GM21717 (cell line): ENCODE results near the gene BRAP.
"Not testable (repeated sequence)": the region's sequence is repeated elsewhere in the genome, so short reads cannot be mapped to it uniquely, and the experiment has no call there.

Experiments used
- ATAC-seq: cut with Tn5 transposase; IDR thresholded peaks from one replicate; pipeline ENCODE4 v1.9.1; 2021; ENCODE audit warnings: mild to moderate bottlenecking, moderate library complexity; ENCODE audit not compliant: unreplicated experiment

Gene BRAP

DNA sequence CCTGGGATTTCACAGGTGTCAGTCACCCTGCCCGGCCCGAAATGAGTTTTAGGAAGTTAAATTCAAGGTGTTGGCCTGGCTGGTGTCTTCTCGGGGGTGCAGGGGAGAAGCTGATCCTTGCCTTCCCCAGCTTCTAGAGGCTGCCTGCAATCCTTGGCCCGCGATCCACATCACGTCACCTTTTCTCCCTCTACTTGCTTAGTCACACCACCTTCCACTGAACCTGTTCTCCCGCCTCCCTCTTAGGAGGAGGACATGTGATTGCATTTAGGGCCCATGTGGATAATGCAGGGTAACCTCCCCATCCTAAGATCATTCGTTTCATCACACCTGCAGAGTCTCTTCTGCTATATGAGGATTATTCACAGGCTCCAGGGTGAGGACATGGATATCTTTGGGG is 61.2 kb downstream of the BRAP start:
- no peak for ATAC-seq

- ATAC-seq = not testable (repeated sequence)
Observed at GRCh38 chr12:111617841-111618240, 67.9 kb downstream of the BRAP start.

DNA sequence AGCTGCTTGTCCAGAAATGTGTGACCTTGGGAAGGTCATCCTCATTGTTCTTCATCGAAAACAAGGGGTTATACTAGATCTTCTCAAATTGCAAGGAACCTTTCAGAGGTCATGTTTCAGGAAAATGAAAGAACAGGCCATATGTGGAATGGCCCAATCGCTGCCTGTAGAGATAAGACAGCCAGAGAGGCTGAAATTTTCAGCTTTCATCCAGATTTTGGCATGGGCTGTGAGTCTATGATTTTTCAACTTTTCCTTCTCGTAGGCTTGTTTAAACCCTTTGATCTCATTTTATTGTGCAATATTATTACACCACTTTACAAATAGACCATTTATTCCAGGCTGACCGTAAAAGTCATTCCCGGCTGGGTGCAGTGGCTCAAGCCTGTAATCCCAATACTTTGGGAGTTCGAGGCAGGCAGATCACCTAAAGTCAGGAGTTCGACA is 69.6 kb downstream of the BRAP start:
- no peak for ATAC-seq

GRCh38 chr12:111607239-111607638 is 78.5 kb downstream of the BRAP start:
- no peak for ATAC-seq

- no peak for ATAC-seq
Observed at GRCh38 chr12:111606767-111607230, 79.0 kb downstream of the BRAP start.

DNA sequence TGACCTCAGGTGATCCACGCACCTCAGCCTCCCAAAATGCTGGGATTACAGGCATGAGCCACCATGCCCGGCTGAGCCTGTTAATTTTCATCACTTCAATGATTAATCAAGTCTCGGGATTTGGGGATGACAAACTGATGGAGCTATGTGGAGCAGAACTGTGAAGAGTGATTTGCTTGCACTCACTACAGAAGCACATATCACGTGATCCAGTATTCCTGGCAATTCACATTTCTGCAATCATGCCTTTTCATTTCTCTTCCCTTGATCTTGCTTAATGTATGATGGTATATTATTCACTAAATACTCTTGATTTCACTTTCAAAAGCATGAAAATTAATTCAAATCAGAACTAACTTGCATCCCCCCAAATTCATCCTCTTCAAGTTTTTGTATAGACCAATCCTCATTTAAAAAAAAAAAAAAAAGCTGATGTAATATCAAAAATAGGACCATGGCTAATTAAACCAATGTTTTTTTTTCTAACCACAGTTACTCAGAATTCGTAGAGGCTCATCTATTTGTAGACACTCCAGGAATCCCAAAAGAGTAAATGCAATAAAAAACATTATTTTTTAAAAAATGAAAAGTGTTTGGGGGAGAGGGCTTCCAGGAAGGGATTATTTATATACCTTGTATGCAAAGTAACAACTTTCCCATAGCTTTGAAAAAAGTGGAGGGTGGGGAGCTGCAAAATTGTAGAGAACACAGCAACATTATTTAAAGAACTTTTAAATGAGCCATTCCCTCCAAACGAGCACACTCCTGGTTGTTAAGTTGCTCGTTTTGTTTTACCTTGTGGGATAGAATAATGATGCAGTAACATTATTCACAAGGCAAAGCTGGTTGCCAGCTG is 79.6 kb downstream of the BRAP start:
- no peak for ATAC-seq

DNA sequence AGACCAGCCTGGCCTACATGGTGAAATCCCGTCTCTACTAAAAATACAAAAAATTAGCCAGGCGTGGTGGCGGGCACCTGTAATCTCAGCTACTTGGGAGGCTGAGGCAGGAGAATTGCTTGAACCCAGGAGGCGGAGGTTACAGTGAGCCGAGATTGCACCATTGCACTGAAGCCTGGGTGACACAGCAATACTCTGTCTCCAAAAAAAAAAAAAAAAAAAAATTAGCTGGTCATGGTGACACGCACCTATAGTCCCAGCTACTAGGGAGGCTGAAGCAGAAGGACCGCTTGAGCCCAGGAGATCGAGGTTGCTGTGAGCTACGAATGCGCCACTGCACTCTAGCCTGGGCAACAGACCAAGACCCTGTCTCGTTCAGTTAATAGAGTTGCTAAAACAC is 82.9 kb downstream of the BRAP start:
- ATAC-seq = not testable (repeated sequence)

GRCh38 chr12:111602348-111602747 is 83.4 kb downstream of the BRAP start:
- ATAC-seq = no peak

- ATAC-seq = not testable (repeated sequence)
Observed at GRCh38 chr12:111600986-111601385, 84.8 kb downstream of the BRAP start.

- no peak for ATAC-seq
Observed at GRCh38 chr12:111600205-111600642, 85.5 kb downstream of the BRAP start.

DNA sequence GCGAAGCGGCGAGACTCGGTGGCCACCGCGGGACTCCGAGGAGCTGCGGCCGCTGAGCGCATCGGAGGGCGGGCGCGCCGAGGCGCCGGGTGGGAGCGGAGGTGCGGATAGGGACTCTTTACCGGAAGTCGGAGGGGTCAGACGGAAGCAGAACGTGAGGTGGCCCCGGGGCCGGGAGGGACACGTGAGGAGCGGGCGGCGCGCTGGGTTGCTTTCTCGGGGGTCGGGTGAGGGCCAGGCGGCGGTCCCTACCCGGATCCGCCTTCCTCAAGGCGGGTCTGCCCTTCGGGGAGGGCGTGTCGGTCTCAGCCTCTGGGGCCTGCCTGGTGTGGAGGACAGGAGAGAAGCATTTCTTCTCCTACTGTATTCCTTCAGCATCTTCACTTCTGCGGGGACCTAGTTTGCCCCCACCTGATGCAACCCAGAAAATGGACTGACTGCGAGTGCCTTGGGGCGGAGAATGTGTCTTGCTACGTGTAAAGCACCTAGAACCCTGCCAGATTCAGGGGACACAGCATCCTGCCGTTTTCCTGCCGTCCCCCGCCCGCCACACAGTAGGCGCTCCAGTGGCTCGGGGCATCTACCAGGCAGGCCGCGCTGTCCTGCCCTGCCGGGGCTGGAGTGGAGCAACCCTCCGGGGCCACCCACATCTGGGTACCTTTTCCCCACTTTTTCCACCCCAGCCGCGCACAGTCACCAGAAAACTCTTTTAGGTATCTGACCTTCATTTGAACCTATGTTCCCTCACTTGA is 86.1 kb downstream of the BRAP start:
- peak; percentile 54 for ATAC-seq

GRCh38 chr12:111598637-111599452 is 86.9 kb downstream of the BRAP start, which contains the start of gene ATXN2:
Gene ATXN2, minus strand, starts transcription at chr12:111599315. Its CDS starts 281 bp downstream, at chr12:111599034.
- peak; percentile 39 for ATAC-seq

- ATAC-seq = no peak
Observed at GRCh38 chr12:111597831-111598636, 87.7 kb downstream of the BRAP start.

GRCh38 chr12:111596985-111597830 is 88.5 kb downstream of the BRAP start:
- no peak for ATAC-seq

DNA sequence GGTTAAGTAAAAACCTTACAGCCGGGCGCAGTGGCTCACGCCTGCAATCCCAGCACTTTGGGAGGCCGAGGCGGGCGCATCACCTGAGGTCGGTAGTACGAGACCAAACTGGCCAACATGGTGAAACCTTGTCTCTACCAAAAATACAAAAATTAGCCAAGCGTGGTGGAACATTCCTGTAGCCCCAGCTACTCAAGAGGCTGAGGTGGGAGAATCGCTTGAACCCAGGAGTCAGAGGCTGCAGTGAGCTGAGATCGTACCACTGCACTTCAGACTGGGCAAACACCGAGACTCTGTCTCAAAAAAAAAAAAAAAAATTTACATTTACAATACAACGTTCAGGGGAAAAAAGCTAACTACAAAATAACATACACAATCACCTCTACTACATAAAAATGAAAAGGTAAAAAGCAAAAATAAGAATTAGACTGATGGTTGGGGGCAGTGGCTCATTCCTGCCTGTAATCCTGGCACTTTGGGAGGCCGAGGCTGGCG is 90.4 kb downstream of the BRAP start:
- ATAC-seq = not testable (repeated sequence)
